Measurements from ENCODE around the gene ASB3.

ASB3 gene

DNA sequence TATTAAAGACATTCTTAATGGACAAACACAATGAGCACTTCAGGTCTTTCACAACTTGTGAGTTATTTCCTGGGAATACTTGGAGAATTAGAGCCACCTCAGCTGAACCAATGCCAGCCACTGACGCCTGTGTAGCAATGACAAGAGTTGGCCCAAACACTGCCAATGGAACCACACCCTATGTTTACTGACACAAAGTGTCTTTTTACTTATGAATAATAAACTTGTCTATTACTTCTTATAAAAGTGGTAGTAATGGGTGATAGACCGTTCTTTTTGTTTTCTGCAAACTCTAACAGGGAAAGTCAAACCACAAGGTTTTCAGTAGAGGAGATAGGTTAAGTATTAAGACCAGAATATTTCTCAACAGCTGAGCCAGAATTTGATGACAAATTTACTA is 31.6 kb downstream of the ASB3 start:
- TF ChIP-seq, protein P1, sequence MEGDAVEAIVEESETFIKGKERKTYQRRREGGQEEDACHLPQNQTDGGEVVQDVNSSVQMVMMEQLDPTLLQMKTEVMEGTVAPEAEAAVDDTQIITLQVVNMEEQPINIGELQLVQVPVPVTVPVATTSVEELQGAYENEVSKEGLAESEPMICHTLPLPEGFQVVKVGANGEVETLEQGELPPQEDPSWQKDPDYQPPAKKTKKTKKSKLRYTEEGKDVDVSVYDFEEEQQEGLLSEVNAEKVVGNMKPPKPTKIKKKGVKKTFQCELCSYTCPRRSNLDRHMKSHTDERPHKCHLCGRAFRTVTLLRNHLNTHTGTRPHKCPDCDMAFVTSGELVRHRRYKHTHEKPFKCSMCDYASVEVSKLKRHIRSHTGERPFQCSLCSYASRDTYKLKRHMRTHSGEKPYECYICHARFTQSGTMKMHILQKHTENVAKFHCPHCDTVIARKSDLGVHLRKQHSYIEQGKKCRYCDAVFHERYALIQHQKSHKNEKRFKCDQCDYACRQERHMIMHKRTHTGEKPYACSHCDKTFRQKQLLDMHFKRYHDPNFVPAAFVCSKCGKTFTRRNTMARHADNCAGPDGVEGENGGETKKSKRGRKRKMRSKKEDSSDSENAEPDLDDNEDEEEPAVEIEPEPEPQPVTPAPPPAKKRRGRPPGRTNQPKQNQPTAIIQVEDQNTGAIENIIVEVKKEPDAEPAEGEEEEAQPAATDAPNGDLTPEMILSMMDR (IDR thresholded peaks at IDR 0.05; ENCODE audit: low read depth, low read length, missing control alignments): no peak
- no peak for DNase-seq (ENCODE audit: low read depth)
- H3K4me3 ChIP-seq (ENCODE audit: low read depth, low read length): no peak overlapping the region

GRCh38 chr2:53753041-53753440 is 33.7 kb downstream of the ASB3 start:
- no peak for DNase-seq (ENCODE audit: low read depth)
- no peak overlapping the region for H3K4me3 ChIP-seq (ENCODE audit: low read depth, low read length)
- TF ChIP-seq, protein P1 (IDR thresholded peaks at IDR 0.05; ENCODE audit: low read depth, low read length, missing control alignments): no peak

GRCh38 chr2:53752385-53752784 is 34.4 kb downstream of the ASB3 start:
- no peak overlapping the region for H3K4me3 ChIP-seq (ENCODE audit: low read depth, low read length)
- no peak for DNase-seq (ENCODE audit: low read depth)
- TF ChIP-seq, protein P1 (IDR thresholded peaks at IDR 0.05; ENCODE audit: low read depth, low read length, missing control alignments): no peak

GRCh38 chr2:53751728-53752127 is 35.0 kb downstream of the ASB3 start:
- peak; percentile 34 for DNase-seq (ENCODE audit: low read depth)
- TF ChIP-seq, protein P1 (IDR thresholded peaks at IDR 0.05; ENCODE audit: low read depth, low read length, missing control alignments): no peak
- H3K4me3 ChIP-seq (ENCODE audit: low read depth, low read length): no peak overlapping the region

DNA sequence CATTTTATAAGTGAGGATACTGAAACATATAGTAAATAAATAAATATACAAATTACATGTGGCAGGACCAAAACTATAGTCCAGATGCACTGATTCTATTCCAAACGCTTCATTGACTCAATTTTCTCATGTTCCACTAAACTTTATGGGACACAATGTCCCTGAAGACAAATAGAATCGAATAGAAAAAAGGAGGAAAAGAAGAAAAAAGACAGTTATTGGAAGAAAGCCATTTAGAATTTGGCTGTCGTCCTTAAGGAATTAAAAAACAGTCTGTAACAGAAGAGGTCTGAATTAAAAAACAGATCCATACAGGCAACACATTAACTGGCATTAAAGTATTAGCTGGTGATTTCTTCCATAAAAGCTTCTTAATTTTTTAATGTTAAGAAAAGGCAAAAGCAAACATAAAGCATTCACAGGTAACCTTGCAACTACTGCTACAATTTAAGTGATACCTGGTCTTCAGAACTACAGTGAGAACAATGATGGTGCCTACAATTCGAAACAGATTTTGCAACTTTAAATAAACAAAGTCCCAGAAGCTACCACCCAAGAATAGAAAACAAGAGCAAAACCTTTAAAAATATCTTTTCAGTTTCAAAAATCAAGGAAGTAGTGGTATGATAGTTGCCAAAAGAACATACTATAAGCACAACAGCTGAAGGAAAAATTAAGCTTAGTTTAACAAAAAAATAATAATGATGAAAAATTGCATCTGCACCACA is 36.5 kb downstream of the ASB3 start:
- TF ChIP-seq, protein P1 (IDR thresholded peaks at IDR 0.05; ENCODE audit: low read depth, low read length, missing control alignments): no peak
- H3K4me3 ChIP-seq (ENCODE audit: low read depth, low read length): no peak overlapping the region
- no peak for DNase-seq (ENCODE audit: low read depth)

DNA sequence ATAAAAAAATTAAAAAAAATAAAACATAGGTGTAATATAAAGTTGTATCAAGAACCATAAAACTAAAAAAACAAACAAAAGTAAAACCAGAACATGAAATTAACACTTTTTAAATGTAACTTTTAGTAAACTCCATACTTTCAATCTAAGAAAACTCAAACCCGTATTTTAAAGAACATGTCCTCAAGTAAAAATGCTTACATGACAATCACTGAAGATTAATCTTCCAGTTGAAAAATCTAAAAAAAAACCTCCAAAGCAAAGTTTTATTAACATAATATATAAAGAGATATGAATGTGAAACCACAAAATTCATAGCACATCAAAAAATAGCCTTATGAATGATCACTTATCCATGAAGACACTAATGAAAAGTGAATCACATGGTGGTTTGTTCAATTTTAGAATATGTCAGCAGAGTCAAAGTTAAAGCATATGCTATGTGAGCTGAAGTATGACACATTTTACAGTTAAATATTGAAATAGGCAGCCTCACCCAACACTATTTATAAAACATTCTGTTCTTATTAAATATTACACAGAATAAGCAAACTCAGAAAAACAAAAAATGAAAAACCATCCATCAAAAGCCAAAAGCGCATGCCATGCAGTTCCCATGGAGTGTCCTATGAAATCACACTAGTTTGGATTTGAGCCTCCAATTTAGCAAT is 42.2 kb downstream of the ASB3 start:
- no peak overlapping the region for H3K4me3 ChIP-seq (ENCODE audit: low read depth, low read length)
- no peak for DNase-seq (ENCODE audit: low read depth)
- TF ChIP-seq, protein P1 (IDR thresholded peaks at IDR 0.05; ENCODE audit: low read depth, low read length, missing control alignments): no peak

Data from GM12864 (cell line).